Measurements from ENCODE around the gene PTPRU. TPM values are rescaled to one million over a fixed set of nuclear protein-coding genes. Genes with fewer than 3 reads are reported as not detected.

Gene PTPRU
- polyA plus RNA-seq, 1 of the 3 experiments (the other 2 are of a cell fraction), result 3.5 TPM

DNA sequence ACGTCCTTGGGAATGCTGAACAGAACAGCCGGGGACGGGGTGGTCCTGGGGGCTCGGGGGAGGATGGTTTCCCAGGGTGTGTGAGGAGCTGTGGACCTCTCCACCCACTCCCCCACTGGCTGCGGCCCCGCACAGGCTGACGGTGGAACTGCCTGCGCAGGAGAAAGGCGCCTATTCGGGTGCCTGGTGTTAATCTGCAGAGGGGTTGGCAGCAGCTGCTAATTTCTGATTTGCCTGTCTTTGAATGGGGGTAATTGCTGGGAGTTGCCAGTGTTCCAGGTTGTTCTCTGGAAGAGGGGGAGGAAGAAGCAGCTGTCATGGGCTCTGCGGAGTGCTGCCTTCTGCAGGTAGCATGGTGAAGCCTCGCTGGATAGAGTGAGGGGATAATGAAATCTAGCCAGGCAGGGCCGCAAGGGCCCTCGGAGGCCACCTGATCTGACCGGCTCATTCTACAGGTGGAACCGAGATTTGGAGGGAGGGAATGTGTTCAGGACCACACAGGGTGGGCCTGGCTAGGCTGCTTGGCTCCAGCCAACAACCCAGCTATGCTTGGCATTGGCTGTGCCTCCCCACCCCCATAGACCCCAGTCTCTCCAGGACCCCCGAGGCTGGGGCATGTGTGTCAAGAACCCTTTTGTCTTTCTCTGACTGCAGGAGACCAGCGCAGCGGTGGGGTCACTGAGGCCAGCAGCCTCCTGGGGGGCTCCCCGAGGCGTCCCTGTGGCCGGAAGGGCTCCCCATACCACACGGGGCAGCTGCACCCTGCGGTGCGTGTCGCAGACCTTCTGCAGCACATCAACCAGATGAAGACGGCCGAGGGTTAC, 67.1 kb downstream of the PTPRU start:
- Histone ChIP-seq H2AFZ (ENCODE audit: low read depth) (no peak overlapping the region), H3K27me3 (ENCODE audit: insufficient read depth) (no peaks in the 10 kb centered on the region), H3K9ac (no peak overlapping the region), H3K4me2 (no peak overlapping the region), H3F3A (replicated peaks; ENCODE audit: insufficient read depth) (no peaks in the 10 kb centered on the region), H3K4me1 (ENCODE audit: control insufficient read depth in 1 of 2, insufficient read depth in 2 of 2, low read depth in 1 of 2, low read length in 1 of 2) (no peaks in the 10 kb centered on the region), H3K9me2 (no peaks in the 10 kb centered on the region), H3K79me2 (ENCODE audit: insufficient read depth) (no peaks in the 10 kb centered on the region), H3K27ac (ENCODE audit: low read depth in 2 of 2, low read length in 1 of 2) (no peak overlapping the region), H3K4me3 (ENCODE audit: low read depth in 2 of 2, low read length in 1 of 2) (no peak overlapping the region), H3K36me3 (replicated peaks in 1 of 2; ENCODE audit: control insufficient read depth in 1 of 2, insufficient read depth in 2 of 2, low read length in 1 of 2) (no peaks in the 10 kb centered on the region), H3K9me3 (no peaks in the 10 kb centered on the region), H4K20me1 (ENCODE audit: insufficient read depth) (no peaks in the 10 kb centered on the region)
- no peak for DNase-seq
- ChIA-PET CTCF (interaction anchor here (1.2 kb wide), 1 partner anchor 13 kb away, joined by 3 read pairs; no protein-coding TSS in a partner anchor), POLR2A (no interaction called here)
- 87% methylated on average over 15 of the region's 28 CpGs for WGBS (ENCODE audit: low lambda C conversion rate)
- TF ChIP-seq FOXJ3 (CRISPR knock-in tag; IDR thresholded peaks at IDR 0.05) (no peak), RCOR1 (IDR thresholded peaks at IDR 0.05; ENCODE audit: low read length) (no peak), RXRA (IDR thresholded peaks at IDR 0.05; ENCODE audit: borderline replicate concordance, low read depth) (no peak), SIN3A (IDR thresholded peaks at IDR 0.05; ENCODE audit: borderline replicate concordance, low read depth, low read length) (no peak), RAD21 (IDR thresholded peaks at IDR 0.05; ENCODE audit: low read length) (no peak), EZH2phosphoT487 (IDR thresholded peaks at IDR 0.05; ENCODE audit: borderline replicate concordance, low read depth) (no peak), YY1 (IDR thresholded peaks at IDR 0.05; ENCODE audit: low read depth) (no peak), JUND (IDR thresholded peaks at IDR 0.05) (no peak)
- TF ChIP-seq, protein P1, sequence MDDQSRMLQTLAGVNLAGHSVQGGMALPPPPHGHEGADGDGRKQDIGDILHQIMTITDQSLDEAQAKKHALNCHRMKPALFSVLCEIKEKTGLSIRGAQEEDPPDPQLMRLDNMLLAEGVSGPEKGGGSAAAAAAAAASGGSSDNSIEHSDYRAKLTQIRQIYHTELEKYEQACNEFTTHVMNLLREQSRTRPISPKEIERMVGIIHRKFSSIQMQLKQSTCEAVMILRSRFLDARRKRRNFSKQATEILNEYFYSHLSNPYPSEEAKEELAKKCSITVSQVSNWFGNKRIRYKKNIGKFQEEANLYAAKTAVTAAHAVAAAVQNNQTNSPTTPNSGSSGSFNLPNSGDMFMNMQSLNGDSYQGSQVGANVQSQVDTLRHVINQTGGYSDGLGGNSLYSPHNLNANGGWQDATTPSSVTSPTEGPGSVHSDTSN (IDR thresholded peaks at IDR 0.05), result no peak
- TF ChIP-seq, protein P2, sequence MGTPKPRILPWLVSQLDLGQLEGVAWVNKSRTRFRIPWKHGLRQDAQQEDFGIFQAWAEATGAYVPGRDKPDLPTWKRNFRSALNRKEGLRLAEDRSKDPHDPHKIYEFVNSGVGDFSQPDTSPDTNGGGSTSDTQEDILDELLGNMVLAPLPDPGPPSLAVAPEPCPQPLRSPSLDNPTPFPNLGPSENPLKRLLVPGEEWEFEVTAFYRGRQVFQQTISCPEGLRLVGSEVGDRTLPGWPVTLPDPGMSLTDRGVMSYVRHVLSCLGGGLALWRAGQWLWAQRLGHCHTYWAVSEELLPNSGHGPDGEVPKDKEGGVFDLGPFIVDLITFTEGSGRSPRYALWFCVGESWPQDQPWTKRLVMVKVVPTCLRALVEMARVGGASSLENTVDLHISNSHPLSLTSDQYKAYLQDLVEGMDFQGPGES (IDR thresholded peaks at IDR 0.05; ENCODE audit: low read depth, low read length), result no peak
- TF ChIP-seq, protein P3, sequence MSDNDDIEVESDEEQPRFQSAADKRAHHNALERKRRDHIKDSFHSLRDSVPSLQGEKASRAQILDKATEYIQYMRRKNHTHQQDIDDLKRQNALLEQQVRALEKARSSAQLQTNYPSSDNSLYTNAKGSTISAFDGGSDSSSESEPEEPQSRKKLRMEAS (IDR thresholded peaks at IDR 0.05; ENCODE audit: low read depth), result no peak

DNA sequence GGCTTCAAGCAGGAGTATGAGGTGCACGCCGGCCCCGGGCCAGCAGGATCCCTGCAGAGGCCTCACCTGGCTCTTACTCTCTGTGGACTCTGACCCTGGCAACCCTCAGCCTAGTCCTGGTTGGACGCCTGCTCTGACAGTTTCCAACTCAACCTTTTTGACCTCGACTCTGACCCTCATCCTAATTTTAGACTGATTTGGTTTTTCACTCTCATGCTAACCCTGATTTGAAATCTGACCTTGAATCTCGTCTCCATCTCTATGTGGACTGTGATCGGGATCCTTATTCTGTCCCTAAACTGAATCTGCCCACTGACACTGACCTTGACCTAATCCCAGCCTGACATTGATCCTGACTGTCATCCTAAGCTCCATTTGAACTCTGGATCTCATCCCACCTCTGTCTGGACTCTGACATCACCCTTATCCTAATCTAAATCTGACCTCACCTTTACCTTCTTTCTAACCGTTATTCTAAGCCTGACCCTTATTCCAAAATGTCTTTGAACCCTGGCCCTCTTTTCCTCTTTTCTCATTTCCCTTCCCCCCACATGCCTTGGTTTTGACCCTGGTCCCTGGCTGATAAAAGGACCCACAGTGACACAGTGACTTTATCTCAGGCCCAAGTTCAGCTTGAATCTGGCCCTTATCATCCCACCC, 67.8 kb downstream of the PTPRU start:
- H4K20me1 ChIP-seq (ENCODE audit: insufficient read depth), result no peaks in the 10 kb centered on the region
- H3K9me3 ChIP-seq, result no peaks in the 10 kb centered on the region
- no peaks in the 10 kb centered on the region for H3K27me3 ChIP-seq (ENCODE audit: insufficient read depth)
- POLR2A ChIA-PET, result no interaction called here
- H3K4me2 ChIP-seq, result no peak overlapping the region
- 61% methylated on average over 8 of the region's 8 CpGs for WGBS (ENCODE audit: low lambda C conversion rate)
- CTCF ChIA-PET, result interaction anchor here (0.5 to 1.2 kb wide), 2 partner anchors 12 to 26 kb away, joined by 3 read pairs; no protein-coding TSS in a partner anchor
- no peaks in the 10 kb centered on the region for H3F3A ChIP-seq (replicated peaks; ENCODE audit: insufficient read depth)
- no peaks in the 10 kb centered on the region for H3K9me2 ChIP-seq
- DNase-seq, result no peak
- H3K9ac ChIP-seq, result no peak overlapping the region
- no peak overlapping the region for H3K4me3 ChIP-seq (ENCODE audit: low read depth in 2 of 2, low read length in 1 of 2)
- H2AFZ ChIP-seq (ENCODE audit: low read depth), result no peak overlapping the region
- H3K36me3 ChIP-seq (replicated peaks in 1 of 2; ENCODE audit: control insufficient read depth in 1 of 2, insufficient read depth in 2 of 2, low read length in 1 of 2), result no peaks in the 10 kb centered on the region
- no peaks in the 10 kb centered on the region for H3K79me2 ChIP-seq (ENCODE audit: insufficient read depth)
- H3K4me1 ChIP-seq (ENCODE audit: control insufficient read depth in 1 of 2, insufficient read depth in 2 of 2, low read depth in 1 of 2, low read length in 1 of 2), result no peaks in the 10 kb centered on the region
- no peak overlapping the region for H3K27ac ChIP-seq (ENCODE audit: low read depth in 2 of 2, low read length in 1 of 2)
- TF ChIP-seq, protein P4, sequence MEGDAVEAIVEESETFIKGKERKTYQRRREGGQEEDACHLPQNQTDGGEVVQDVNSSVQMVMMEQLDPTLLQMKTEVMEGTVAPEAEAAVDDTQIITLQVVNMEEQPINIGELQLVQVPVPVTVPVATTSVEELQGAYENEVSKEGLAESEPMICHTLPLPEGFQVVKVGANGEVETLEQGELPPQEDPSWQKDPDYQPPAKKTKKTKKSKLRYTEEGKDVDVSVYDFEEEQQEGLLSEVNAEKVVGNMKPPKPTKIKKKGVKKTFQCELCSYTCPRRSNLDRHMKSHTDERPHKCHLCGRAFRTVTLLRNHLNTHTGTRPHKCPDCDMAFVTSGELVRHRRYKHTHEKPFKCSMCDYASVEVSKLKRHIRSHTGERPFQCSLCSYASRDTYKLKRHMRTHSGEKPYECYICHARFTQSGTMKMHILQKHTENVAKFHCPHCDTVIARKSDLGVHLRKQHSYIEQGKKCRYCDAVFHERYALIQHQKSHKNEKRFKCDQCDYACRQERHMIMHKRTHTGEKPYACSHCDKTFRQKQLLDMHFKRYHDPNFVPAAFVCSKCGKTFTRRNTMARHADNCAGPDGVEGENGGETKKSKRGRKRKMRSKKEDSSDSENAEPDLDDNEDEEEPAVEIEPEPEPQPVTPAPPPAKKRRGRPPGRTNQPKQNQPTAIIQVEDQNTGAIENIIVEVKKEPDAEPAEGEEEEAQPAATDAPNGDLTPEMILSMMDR (IDR thresholded peaks at IDR 0.05), result no peak
- no peak for TF ChIP-seq EZH2phosphoT487 (IDR thresholded peaks at IDR 0.05; ENCODE audit: borderline replicate concordance, low read depth)
- TF ChIP-seq, protein P5, sequence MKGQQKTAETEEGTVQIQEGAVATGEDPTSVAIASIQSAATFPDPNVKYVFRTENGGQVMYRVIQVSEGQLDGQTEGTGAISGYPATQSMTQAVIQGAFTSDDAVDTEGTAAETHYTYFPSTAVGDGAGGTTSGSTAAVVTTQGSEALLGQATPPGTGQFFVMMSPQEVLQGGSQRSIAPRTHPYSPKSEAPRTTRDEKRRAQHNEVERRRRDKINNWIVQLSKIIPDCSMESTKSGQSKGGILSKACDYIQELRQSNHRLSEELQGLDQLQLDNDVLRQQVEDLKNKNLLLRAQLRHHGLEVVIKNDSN (IDR thresholded peaks at IDR 0.05; ENCODE audit: borderline replicate concordance, low read depth), result no peak
- TF ChIP-seq, protein P6, sequence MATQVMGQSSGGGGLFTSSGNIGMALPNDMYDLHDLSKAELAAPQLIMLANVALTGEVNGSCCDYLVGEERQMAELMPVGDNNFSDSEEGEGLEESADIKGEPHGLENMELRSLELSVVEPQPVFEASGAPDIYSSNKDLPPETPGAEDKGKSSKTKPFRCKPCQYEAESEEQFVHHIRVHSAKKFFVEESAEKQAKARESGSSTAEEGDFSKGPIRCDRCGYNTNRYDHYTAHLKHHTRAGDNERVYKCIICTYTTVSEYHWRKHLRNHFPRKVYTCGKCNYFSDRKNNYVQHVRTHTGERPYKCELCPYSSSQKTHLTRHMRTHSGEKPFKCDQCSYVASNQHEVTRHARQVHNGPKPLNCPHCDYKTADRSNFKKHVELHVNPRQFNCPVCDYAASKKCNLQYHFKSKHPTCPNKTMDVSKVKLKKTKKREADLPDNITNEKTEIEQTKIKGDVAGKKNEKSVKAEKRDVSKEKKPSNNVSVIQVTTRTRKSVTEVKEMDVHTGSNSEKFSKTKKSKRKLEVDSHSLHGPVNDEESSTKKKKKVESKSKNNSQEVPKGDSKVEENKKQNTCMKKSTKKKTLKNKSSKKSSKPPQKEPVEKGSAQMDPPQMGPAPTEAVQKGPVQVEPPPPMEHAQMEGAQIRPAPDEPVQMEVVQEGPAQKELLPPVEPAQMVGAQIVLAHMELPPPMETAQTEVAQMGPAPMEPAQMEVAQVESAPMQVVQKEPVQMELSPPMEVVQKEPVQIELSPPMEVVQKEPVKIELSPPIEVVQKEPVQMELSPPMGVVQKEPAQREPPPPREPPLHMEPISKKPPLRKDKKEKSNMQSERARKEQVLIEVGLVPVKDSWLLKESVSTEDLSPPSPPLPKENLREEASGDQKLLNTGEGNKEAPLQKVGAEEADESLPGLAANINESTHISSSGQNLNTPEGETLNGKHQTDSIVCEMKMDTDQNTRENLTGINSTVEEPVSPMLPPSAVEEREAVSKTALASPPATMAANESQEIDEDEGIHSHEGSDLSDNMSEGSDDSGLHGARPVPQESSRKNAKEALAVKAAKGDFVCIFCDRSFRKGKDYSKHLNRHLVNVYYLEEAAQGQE (IDR thresholded peaks at IDR 0.05; ENCODE audit: low read depth, low read length), result no peak
- TF ChIP-seq, protein P1 (IDR thresholded peaks at IDR 0.05), result no peak

All from SK-N-SH (cell line).